Aorta (tissue), 5 donors: ENCODE data around the gene UPK1B. TPM values are rescaled to one million over a fixed set of nuclear protein-coding genes. Genes with fewer than 3 reads are reported as not detected.

ENCODE experiments used
- ATAC-seq: fragments of 200-7000 bp; cut with Tn5 transposase; one replicate; pipeline ENCODE4 v1.9.1; 2022; ENCODE audit warnings: moderate library complexity; ENCODE audit not compliant: low FRiP score
- DNase-seq, 2 donors: peaks; one replicate each; pipeline ENCODE4 v3.0.0-alpha.2; 2020
- H3K27ac ChIP-seq, 2 donors: one replicate each; pipeline ENCODE4 v1.5.1; 2013; ENCODE audit warnings: low read length in 2 of 2, mild to moderate bottlenecking in 2 of 2, moderate library complexity in 2 of 2, control low read depth in 1 of 2, inconsistent platforms in 1 of 2, low read depth in 1 of 2
- H3K27me3 ChIP-seq, 2 donors: one replicate each; pipeline ENCODE4 v1.6.1; 2013; ENCODE audit warnings: control low read depth in 1 of 2, low read length in 1 of 2, mild to moderate bottlenecking in 1 of 2, moderate library complexity in 1 of 2; ENCODE audit not compliant: insufficient read depth in 2 of 2, control insufficient read depth in 1 of 2
- H3K36me3 ChIP-seq, 2 donors: one replicate each; pipeline ENCODE4 v1.6.1; 2013; ENCODE audit warnings: control low read depth in 1 of 2, low read length in 1 of 2, mild to moderate bottlenecking in 1 of 2; ENCODE audit not compliant: insufficient read depth in 2 of 2, control insufficient read depth in 1 of 2
- H3K4me1 ChIP-seq, 2 donors: one replicate each; pipeline ENCODE4 v1.6.1; 2013; ENCODE audit warnings: low read length in 2 of 2, control low read depth in 1 of 2, mild to moderate bottlenecking in 1 of 2, moderate library complexity in 1 of 2; ENCODE audit not compliant: insufficient read depth in 2 of 2, control insufficient read depth in 1 of 2
- H3K4me3 ChIP-seq, 2 donors: one replicate each; pipeline ENCODE4 v1.5.1; 2013; ENCODE audit warnings: low read length in 2 of 2, control low read depth in 1 of 2, mild to moderate bottlenecking in 1 of 2
- H3K9me3 ChIP-seq: one replicate; pipeline ENCODE4 v1.6.1; 2013; ENCODE audit warnings: mild to moderate bottlenecking, low read length; ENCODE audit not compliant: control insufficient read depth
- WGBS, 2 donors: extraction: QIAGEN DNeasy Blood & Tissue Kit; methylation state at CpG; one replicate each; pipeline ENCODE4 v1.1.7; 2013; 5-methylcytosine and 5-hydroxymethylcytosine counted together
- intact Hi-C, 2 donors: fragments of 100-400 bp; cut with DNase I; formaldehyde crosslinking; loops; one replicate each; pipeline versions ENCODE4 v1.14.2 to v1.15.0; 2022
- polyA plus RNA-seq, 2 donors: library from polyadenylated mRNA; stranded (reverse); fragments of 200-250 nt; gene quantifications; one replicate each; pipeline ENCODE4 v1.2.3, GENCODE V29; 2013
- total RNA-seq, 2 donors: library from RNA; stranded (reverse); fragmentation: NEBNext Ultra II Directional; extraction: Animal tissue kit (Norgen Biotek cat#: 25700); gene quantifications; one replicate each; pipeline ENCODE4 v1.2.1, GENCODE V29; 2021
- donor health status: healthy with polysubstance abuse.
- donor health status: Bipolar disorder and iron deficiency.
- donor health status: DM: no; HTN: no; CAD: no.
- donor health status: DM: no; HTN: no; CAD: no.
- donor health status: DM: yes; HTN: yes; CAD: no.

Gene UPK1B
- total and polyA plus RNA-seq, 4 donors, result 0.23 to 0.50 TPM; not detected in 2

DNA sequence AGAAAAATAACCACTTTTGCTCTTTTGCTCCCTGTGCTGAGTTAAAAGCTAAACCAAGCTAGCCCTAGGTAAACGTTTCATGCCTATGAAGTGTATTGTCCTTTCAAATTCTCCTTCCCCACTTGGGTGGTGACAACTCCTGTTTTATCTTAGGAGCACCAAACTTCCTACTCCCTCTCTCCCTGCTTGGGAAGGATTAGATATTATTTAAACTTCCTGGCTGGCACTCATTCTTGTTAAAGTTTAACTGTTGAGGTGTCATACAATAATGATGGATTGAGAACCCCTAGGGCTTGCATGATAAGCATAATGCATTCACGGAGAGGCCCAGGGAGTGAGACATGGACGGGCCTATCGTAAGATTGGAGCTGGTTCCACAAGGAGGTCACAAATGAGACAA, 37.8 kb downstream of the UPK1B start:
- ATAC-seq, result no peak
- no peak for DNase-seq
- WGBS, 2 donors, result 36% methylated on average over 4 of the region's 4 CpGs
- Histone ChIP-seq H3K4me3 (no peak overlapping the region), H3K9me3 (no peaks in the 10 kb centered on the region), H3K4me1 (no peaks in the 10 kb centered on the region), H3K27me3 (no peaks in the 10 kb centered on the region), H3K27ac (no peak overlapping the region), H3K36me3 (peaks cover 4% of the 10 kb centered on the region in 2 donors)
- intact Hi-C loops, result no loop called here

DNA sequence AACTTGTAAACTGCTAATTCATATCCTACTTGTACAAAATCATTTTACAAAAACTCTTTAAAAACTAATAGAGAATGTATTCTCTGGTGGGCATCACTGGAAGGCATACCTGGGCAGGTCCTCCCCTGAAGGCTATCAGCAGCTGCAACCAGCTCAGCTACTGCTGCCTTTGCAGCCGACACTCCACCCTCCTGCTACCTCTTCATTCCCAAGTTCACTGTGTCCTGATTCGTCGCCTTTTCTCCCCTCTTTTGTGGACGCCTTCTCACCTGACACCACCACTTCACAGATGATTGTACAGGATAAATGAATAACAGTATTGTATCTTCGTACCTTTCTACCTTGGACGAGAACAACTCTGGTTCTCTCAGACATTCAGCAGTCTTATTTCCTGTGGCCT, 38.4 kb downstream of the UPK1B start:
- H3K27ac ChIP-seq, result no peak overlapping the region
- ATAC-seq, result no peak
- no peaks in the 10 kb centered on the region for H3K9me3 ChIP-seq
- DNase-seq, result no peak
- H3K4me1 ChIP-seq, result no peaks in the 10 kb centered on the region
- no peak overlapping the region for H3K4me3 ChIP-seq
- intact Hi-C loops, result no loop called here
- H3K36me3 ChIP-seq, result peaks cover 4% of the 10 kb centered on the region in 2 donors
- WGBS, 2 donors, result 93 to 94% methylated on average over 6 of the region's 6 CpGs
- H3K27me3 ChIP-seq, result no peaks in the 10 kb centered on the region

DNA sequence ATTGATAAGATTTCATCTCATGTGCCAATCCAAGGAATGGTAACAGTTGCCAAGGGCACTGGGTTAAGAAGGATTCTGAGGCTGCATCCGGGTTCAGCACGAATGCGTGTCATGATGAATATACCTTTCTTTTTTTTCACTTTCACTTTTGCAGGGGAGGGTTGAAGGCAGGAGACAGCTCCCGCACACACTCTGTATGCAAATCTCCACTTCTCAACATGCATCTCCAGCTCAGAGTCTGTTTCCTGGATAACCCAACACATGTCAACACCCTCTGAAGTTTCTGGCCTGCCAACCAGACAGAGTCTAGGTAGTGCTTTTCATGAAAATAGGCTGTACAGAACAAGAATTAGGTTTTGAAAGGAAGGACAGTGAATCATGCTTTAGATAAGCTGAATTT, 45.7 kb downstream of the UPK1B start:
- WGBS, 2 donors, result 93 to 95% methylated on average over 4 of the region's 4 CpGs
- Histone ChIP-seq H3K27ac (no peak overlapping the region), H3K27me3 (no peaks in the 10 kb centered on the region), H3K9me3 (no peaks in the 10 kb centered on the region), H3K4me1 (no peaks in the 10 kb centered on the region), H3K4me3 (no peak overlapping the region), H3K36me3 (peaks cover 10 to 20% of the 10 kb centered on the region in 2 donors)
- DNase-seq (no peak), ATAC-seq (no peak)
- intact Hi-C loops, result no loop called here

DNA sequence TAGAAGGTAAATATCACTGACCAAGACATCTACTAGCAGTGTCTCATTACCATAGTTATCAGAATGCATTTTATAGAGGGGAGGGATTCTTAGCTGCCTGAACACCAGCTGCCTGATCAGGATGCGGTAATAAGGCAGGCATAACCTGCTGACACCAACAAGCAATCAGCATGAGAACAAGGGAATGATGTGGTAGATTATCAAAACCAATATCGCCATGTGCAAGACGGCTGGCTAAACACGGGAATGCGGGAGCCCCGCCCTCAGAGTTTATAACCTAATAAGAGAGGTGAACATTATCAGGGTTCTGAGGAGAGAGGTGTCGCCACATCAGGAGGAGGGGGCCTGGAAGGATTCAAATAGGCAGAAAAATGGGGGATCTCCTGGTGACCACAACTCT, 46.8 kb downstream of the UPK1B start:
- Histone ChIP-seq H3K4me1 (no peaks in the 10 kb centered on the region), H3K9me3 (no peaks in the 10 kb centered on the region), H3K27me3 (no peaks in the 10 kb centered on the region), H3K36me3 (peaks cover 10 to 18% of the 10 kb centered on the region in 2 donors), H3K4me3 (no peak overlapping the region), H3K27ac (no peak overlapping the region)
- intact Hi-C loops, result no loop called here
- WGBS, 2 donors, result 89 to 91% methylated on average over 7 of the region's 7 CpGs
- DNase-seq (no peak), ATAC-seq (no peak)

DNA sequence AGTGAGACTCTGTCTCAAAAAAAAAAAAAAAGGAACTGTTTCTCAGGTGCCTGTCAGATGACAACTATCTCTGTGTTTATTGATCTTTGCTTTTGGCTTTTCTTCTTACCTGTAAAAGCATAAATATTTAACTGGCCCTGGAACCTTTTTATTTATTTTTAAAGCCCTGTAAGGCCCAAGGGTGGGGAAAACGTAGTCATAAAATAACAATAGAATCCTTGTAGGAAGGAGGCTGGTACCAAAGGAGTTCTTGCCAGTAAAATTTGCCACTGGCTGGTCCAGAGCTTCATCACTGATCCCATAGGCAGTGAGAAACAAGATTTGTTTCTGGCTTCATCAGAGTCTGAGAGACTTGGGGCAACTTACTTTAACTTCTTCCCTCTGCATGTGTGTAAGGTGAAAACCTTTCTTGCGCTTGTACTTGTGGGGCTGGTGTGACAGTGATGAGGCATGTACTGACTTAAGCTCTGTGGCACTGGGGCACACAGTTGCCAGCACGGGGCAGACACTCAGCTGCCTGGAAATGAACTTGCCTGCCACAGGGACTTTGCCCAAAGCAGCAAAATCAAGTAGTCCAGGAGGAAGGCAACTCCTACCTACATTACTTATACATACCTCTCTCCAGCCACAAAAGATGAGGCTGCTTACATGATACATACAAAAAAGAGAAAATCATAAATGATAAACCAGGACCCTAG, 47.7 kb downstream of the UPK1B start:
- no peak for DNase-seq
- no peak for ATAC-seq
- no peak overlapping the region for H3K4me3 ChIP-seq
- no peak overlapping the region for H3K27ac ChIP-seq
- H3K36me3 ChIP-seq, result peaks cover 10 to 18% of the 10 kb centered on the region in 2 donors
- H3K9me3 ChIP-seq, result no peaks in the 10 kb centered on the region
- no peaks in the 10 kb centered on the region for H3K27me3 ChIP-seq
- no peaks in the 10 kb centered on the region for H3K4me1 ChIP-seq
- WGBS, 2 donors, result 51% methylated on average over 3 of the region's 3 CpGs
- intact Hi-C loops, result no loop called here

DNA sequence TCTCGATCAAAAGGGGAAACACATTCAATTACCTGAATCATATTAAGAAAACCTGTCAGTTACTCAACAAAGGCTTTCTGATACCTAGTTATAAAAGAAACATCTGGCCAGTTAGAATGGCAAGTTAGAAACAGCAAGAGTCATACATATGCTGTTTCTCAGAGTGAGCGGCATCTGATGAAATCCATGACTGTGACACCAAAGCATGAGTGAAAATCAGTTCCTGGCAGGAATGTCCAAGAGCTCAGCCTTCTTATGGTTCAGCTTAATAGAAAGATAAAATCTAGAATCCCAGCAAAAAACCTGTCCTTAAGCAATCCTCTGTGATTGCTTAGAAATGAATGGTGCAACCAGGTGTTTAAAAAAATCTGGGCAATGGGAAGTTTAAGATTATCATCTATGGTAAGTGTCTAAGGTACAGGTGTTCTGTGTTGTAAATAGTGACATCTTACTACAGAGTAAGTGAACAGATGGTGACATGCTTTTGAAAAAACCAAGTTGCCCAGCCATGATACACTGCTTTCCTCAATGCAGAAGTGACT, 48.5 kb downstream of the UPK1B start:
- peaks cover 10 to 20% of the 10 kb centered on the region in 2 donors for H3K36me3 ChIP-seq
- DNase-seq (no peak), ATAC-seq (no peak)
- H3K9me3 ChIP-seq, result no peaks in the 10 kb centered on the region
- no peak overlapping the region for H3K27ac ChIP-seq
- H3K27me3 ChIP-seq, result no peaks in the 10 kb centered on the region
- no peak overlapping the region for H3K4me3 ChIP-seq
- no peaks in the 10 kb centered on the region for H3K4me1 ChIP-seq
- WGBS, 2 donors, result 94 to 96% methylated on average over 2 of the region's 2 CpGs
- intact Hi-C loops, result no loop called here

DNA sequence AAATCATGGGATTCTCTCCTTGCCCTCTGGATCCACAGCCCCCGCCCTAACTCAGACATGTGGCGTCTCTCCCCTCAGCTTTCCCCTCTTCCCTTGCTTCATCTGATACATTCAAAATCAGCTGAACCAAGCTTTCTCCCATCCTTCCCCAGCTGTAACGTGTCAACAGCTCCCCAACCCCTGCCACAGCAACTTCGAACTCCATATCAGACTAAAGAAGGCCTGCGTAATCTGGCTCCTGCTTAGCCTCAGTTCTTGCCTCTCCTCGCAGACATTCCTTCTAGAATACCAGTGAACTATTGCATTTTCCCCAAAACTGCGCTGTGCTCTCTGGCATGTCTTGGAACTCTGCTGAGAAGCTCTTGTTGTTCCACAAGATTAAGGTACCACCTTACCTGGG, 49.0 kb downstream of the UPK1B start:
- WGBS, 2 donors, result 90 to 91% methylated on average over 7 of the region's 7 CpGs
- no peak for DNase-seq
- Histone ChIP-seq H3K9me3 (no peaks in the 10 kb centered on the region), H3K27ac (no peak overlapping the region), H3K4me1 (no peaks in the 10 kb centered on the region), H3K27me3 (no peaks in the 10 kb centered on the region), H3K4me3 (no peak overlapping the region), H3K36me3 (peaks cover 6 to 20% of the 10 kb centered on the region in 2 donors)
- ATAC-seq, result no peak
- intact Hi-C loops, result no loop called here

DNA sequence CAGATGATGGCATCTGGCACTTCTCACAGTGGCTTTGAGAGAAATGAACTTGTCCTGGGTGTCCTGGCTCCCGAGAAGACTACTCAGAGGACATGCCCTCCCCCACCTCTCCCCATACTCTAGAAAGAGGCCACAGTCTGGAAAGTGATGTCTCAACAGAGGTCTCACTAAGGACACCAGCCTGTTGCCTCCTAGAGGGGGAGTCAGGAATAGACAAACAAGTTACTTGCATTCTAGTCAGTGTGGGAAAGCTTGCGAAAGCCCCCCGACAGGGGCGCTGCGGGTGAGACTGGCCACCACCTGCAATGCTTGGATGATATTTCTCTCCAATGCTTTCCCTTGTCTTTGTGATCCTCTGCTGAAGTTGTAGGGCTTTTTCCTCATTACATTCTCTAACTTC, 50.1 kb downstream of the UPK1B start:
- Histone ChIP-seq H3K4me1 (no peaks in the 10 kb centered on the region), H3K27me3 (no peaks in the 10 kb centered on the region), H3K9me3 (no peaks in the 10 kb centered on the region), H3K36me3 (peaks cover 6 to 20% of the 10 kb centered on the region in 2 donors), H3K27ac (no peak overlapping the region), H3K4me3 (no peak overlapping the region)
- DNase-seq, result no peak
- WGBS, 2 donors, result 94% methylated on average over 5 of the region's 5 CpGs
- intact Hi-C loops, result no loop called here
- ATAC-seq, result no peak

DNA sequence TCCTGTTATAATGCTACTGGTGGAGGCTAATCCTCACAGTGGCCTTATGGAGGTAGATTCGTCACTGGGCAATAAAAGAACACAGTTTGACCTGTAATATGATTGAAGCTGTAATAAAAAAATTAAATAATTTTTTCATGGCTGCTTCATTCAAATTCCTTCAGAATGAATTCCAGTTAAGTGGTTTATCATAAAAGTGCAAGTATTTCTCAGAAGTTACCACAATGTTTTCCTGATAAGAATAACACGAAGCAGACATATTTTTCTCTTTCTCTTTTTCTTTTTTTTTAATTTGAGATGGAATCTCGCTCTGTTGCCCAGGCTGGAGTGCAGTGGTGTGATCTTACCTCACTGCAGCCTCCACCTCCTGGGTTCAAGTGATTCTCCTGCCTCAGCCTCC, 51.7 kb downstream of the UPK1B start:
- peaks cover 8 to 14% of the 10 kb centered on the region in 2 donors for H3K36me3 ChIP-seq
- WGBS, 2 donors, result 59 to 62% methylated on average over 3 of the region's 3 CpGs

More for the DNA sequence above, 51.7 kb downstream of the UPK1B start:
- intact Hi-C loops, result no loop called here
- DNase-seq (no peak), ATAC-seq (no peak)
- no peaks in the 10 kb centered on the region for H3K9me3 ChIP-seq
- no peak overlapping the region for H3K4me3 ChIP-seq
- H3K27me3 ChIP-seq, result no peaks in the 10 kb centered on the region
- no peak overlapping the region for H3K27ac ChIP-seq
- no peaks in the 10 kb centered on the region for H3K4me1 ChIP-seq
